ENCODE data around the gene GOLGB1. TPM values are rescaled to one million over a fixed set of nuclear protein-coding genes. Genes with fewer than 3 reads are reported as not detected.
"Not testable (repeated sequence)": the region's sequence is repeated elsewhere in the genome, so short reads cannot be mapped to it uniquely, and the experiment has no call there.

The GOLGB1 gene
- total RNA-seq, 4 donors from 2014 or later = 77.8 to 102 (median 97.3) TPM

GRCh38 chr3:121690777-121691405 lies 58.6 kb downstream of the GOLGB1 start:
- Histone ChIP-seq H3K9me3 (no peaks in the 10 kb centered on the region), H3K4me3 (replicated peaks in 1 of 3) (no peak overlapping the region), H3K36me3 (peaks cover 14 to 24% of the 10 kb centered on the region in 2 donors), H3K27me3 (no peaks in the 10 kb centered on the region), H3K4me1 (peaks cover 0 to 1% of the 10 kb centered on the region in 2 donors), H3K27ac (no peak overlapping the region)
- intact Hi-C loops (cut with DNase I) = no loop called here
- TF ChIP-seq, protein P1, sequence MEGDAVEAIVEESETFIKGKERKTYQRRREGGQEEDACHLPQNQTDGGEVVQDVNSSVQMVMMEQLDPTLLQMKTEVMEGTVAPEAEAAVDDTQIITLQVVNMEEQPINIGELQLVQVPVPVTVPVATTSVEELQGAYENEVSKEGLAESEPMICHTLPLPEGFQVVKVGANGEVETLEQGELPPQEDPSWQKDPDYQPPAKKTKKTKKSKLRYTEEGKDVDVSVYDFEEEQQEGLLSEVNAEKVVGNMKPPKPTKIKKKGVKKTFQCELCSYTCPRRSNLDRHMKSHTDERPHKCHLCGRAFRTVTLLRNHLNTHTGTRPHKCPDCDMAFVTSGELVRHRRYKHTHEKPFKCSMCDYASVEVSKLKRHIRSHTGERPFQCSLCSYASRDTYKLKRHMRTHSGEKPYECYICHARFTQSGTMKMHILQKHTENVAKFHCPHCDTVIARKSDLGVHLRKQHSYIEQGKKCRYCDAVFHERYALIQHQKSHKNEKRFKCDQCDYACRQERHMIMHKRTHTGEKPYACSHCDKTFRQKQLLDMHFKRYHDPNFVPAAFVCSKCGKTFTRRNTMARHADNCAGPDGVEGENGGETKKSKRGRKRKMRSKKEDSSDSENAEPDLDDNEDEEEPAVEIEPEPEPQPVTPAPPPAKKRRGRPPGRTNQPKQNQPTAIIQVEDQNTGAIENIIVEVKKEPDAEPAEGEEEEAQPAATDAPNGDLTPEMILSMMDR (IDR thresholded peaks at IDR 0.05) = no peak
- no peak for TF ChIP-seq POLR2A (IDR thresholded peaks at IDR 0.05)
- WGBS, 2 donors = 96 to 100% methylated on average over 2 of the region's 2 CpGs
- no peak for DNase-seq

GRCh38 chr3:121688747-121689146 lies 60.8 kb downstream of the GOLGB1 start:
- H3K27me3 ChIP-seq; intact Hi-C loops (cut with DNase I); H3K27ac ChIP-seq; DNase-seq; H3K4me1 ChIP-seq; H3K9me3 ChIP-seq; H3K4me3 ChIP-seq (replicated peaks in 1 of 3): not testable (repeated sequence)
- H3K36me3 ChIP-seq = peaks cover 14 to 24% of the 10 kb centered on the region in 2 donors
- 95 to 97% methylated on average over 8 to 21 of the region's 31 CpGs for WGBS, 2 donors

DNA sequence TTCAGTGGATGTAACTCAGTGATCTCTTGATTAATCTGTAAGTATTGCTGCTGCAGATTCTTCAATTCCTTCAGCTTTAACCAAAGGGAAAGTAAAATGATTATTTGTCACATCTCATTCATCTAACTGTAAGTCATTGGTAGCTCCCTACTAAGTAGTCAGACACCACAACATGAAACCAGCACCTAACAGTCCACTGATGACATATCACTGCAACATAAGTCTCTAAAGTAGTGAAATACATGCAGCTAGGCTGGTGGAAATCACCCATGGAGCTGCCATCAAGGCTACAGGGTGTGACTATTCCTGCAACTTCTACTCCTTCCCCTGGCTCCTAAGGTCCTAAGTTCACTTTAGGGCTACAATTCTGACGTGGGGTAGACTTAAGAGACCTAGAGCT lies 67.7 kb downstream of the GOLGB1 start:
- intact Hi-C loops (cut with DNase I) = no loop called here
- Histone ChIP-seq H3K9me3 (no peaks in the 10 kb centered on the region), H3K27me3 (no peaks in the 10 kb centered on the region), H3K4me1 (no peaks in the 10 kb centered on the region), H3K36me3 (peaks cover 11 to 25% of the 10 kb centered on the region in 2 donors), H3K4me3 (replicated peaks in 1 of 3) (no peak overlapping the region), H3K27ac (no peak overlapping the region)
- TF ChIP-seq POLR2A (IDR thresholded peaks at IDR 0.05) = no peak
- TF ChIP-seq, protein P1 (IDR thresholded peaks at IDR 0.05) = no peak
- DNase-seq = no peak
- WGBS, 2 donors = 86 to 93% methylated on average over 1 of the region's 1 CpG

GRCh38 chr3:121677141-121677540 lies 72.4 kb downstream of the GOLGB1 start:
- intact Hi-C loops (cut with DNase I) = no loop called here
- no peak for DNase-seq
- Histone ChIP-seq H3K4me1 (no peaks in the 10 kb centered on the region), H3K27ac (no peak overlapping the region), H3K27me3 (no peaks in the 10 kb centered on the region), H3K36me3 (peaks cover 37 to 58% of the 10 kb centered on the region in 2 donors), H3K4me3 (replicated peaks in 1 of 3) (no peak overlapping the region), H3K9me3 (no peaks in the 10 kb centered on the region)
- TF ChIP-seq POLR2A (IDR thresholded peaks at IDR 0.05) = no peak
- TF ChIP-seq, protein P1 (IDR thresholded peaks at IDR 0.05) = no peak
- 96 to 100% methylated on average over 2 of the region's 2 CpGs for WGBS, 2 donors

DNA sequence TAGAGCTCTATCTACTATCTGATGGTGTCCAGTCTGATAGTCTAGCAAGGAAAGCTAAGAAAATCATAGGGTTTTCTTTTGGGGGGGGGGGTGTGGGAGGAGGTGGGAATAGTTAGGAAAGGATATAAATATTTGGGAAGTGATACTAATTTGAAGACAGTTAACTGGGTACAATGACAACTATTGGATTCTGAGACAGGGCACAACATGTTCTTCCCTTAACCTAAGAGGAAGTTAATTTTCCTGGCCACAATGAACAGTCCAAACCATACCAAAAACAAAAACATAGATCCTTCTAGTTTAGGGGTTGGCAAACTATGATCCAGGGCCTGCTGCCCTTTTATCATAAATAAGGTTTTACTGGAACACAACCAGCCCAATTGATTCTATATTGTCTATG lies 78.9 kb downstream of the GOLGB1 start:
- DNase-seq = no peak
- TF ChIP-seq, protein P1 (IDR thresholded peaks at IDR 0.05) = no peak
- no peak for TF ChIP-seq POLR2A (IDR thresholded peaks at IDR 0.05)
- Histone ChIP-seq H3K9me3 (no peaks in the 10 kb centered on the region), H3K36me3 (peaks cover 55 to 60% of the 10 kb centered on the region in 2 donors), H3K4me1 (no peaks in the 10 kb centered on the region), H3K27me3 (no peaks in the 10 kb centered on the region), H3K27ac (no peak overlapping the region), H3K4me3 (replicated peaks in 1 of 3) (no peak overlapping the region)
- intact Hi-C loops (cut with DNase I) = no loop called here

All from thyroid gland (tissue), 4 donors.